SU-DHL-6 (cell line): ENCODE data around the gene SGPP1.
"Not testable (repeated sequence)": the region's sequence is repeated elsewhere in the genome, so short reads cannot be mapped to it uniquely, and the experiment has no call there.

Experiments used
- CTCF ChIP-seq: fragments of 200-600 bp; sonication (generic); IDR thresholded peaks from one replicate; pipeline ENCODE4 v1.5.1; 2017; ENCODE audit warnings: antibody characterized with exemption, mild to moderate bottlenecking, low read length, moderate library complexity; ENCODE audit not compliant: insufficient read depth, poor library complexity, severe bottlenecking
- EZH2phosphoT487 ChIP-seq: fragments of 200-600 bp; sonication (generic), shearing (Covaris generic); conservative IDR thresholded peaks from 2 replicates; pipeline ENCODE4 v1.6.1; 2018; ENCODE audit warnings: mild to moderate bottlenecking, antibody characterized with exemption, low read length, moderate library complexity, mixed read lengths

GRCh38 chr14:63751076-63751475 lies 23.2 kb upstream of the SGPP1 start:
- TF ChIP-seq CTCF, EZH2phosphoT487: not testable (repeated sequence)
